Stimulated activated CD4-positive, alpha-beta T cell treated with anti-CD3 and anti-CD28 coated beads, Interleukin-4, amount 100 ng/mL, for 24 hours (primary cell): ENCODE measurements around the gene PCDHB9.
A peak's percentile ranks its signal among the peaks of the same experiment; 100 is the strongest.
"Not testable (repeated sequence)": the region's sequence is repeated elsewhere in the genome, so short reads cannot be mapped to it uniquely, and the experiment has no call there.

ENCODE experiments used
- DNase-seq: peaks from one replicate; pipeline ENCODE4 v3.0.0-alpha.2; 2020

The PCDHB9 gene

DNA sequence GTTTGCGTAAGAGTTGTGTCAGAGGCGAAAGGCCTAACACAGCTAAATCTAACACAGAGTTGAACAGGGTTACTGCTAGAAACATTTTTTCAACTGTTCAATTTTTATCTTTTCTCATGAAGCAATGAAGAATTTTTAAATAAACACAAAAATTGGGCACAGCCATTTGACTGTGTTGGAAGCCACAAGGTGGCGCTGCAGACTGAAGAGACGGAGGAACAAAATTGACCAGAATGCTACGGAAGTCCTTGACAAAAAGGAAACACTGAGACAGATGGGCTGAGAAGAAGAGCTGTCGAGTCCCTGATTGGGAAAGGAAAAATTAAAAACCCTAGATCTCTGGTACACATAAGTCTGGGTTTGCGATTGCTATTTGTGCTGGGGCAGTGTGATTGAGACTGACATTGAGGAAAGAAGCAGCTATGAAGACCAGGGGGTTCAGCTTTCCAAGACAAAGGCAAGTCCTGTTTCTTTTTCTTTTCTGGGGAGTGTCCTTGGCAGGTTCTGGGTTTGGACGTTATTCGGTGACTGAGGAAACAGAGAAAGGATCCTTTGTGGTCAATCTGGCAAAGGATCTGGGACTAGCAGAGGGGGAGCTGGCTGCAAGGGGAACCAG is at the start of gene PCDHB9:
TSS of gene PCDHB9 (plus strand) at position 265 of the 616 bp plus-strand sequence. CDS start at position 423, 158 bp downstream.
- peak; percentile 28 for DNase-seq

DNA sequence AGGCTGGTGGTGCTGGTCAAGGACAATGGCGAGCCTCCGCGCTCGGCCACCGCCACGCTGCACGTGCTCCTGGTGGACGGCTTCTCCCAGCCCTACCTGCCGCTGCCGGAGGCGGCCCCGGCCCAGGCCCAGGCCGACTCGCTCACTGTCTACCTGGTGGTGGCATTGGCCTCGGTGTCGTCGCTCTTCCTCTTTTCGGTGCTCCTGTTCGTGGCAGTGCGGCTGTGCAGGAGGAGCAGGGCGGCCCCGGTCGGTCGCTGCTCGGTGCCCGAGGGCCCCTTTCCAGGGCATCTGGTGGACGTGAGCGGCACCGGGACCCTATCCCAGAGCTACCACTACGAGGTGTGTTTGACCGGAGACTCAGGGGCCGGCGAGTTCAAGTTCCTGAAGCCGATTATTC is 49.6 kb upstream of the PCDHB9 start:
- DNase-seq: not testable (repeated sequence)

DNA sequence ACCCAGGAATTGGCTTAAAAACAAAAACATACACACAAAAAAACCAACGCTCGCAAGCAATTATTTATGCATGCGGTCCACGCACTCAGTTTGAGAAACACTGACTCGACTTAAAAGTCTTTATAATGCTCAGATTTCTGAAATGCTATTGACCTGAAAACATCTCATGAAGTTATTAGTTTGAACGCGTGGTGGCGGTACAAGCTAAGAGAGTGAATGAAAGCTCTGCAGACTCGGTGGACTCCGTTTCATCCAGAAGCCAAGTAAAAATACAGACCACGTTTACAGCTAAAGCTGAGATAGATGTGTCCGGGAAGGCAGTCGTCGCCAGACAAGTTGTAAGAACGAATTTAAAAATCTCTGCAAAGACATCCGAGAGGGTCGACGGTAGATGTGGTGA is 37.1 kb upstream of the PCDHB9 start, which contains the start of gene PCDHB6:
TSS of gene PCDHB6 (plus strand) at position 246 of the 400 bp plus-strand sequence. CDS start 201 bp downstream, outside the sequence.
- DNase-seq: no peak

DNA sequence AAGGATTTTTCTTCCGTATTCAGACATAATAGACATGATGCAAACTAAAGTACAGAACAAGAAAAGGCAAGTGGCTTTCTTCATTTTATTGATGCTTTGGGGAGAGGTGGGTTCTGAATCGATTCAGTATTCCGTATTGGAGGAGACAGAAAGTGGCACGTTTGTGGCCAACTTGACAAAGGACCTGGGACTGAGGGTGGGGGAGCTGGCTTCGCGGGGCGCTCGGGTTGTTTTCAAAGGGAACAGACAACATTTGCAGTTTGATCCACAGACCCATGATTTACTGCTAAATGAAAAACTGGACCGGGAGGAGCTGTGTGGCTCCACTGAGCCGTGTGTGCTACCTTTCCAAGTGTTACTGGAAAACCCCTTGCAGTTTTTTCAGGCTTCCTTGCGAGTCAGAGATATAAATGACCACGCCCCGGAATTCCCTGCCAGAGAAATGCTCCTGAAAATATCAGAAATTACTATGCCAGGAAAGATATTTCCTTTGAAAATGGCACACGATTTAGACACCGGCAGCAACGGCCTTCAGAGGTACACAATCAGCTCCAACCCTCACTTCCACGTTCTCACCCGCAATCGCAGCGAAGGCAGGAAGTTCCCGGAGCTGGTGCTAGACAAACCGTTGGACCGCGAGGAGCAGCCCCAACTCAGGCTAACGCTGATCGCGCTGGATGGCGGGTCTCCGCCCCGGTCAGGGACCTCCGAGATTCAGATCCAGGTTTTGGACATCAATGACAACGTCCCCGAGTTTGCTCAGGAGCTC is 36.6 kb upstream of the PCDHB9 start:
- no peak for DNase-seq

DNA sequence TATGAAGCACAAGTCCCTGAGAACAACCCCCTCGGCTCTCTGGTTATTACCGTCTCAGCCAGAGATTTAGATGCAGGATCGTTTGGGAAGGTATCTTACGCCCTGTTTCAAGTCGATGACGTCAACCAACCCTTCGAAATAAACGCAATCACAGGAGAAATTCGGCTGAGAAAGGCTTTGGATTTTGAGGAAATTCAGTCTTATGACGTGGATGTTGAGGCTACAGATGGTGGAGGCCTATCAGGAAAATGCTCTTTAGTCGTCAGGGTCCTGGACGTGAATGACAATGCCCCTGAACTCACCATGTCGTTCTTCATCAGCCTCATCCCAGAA is 36.0 kb upstream of the PCDHB9 start:
- DNase-seq: no peak

DNA sequence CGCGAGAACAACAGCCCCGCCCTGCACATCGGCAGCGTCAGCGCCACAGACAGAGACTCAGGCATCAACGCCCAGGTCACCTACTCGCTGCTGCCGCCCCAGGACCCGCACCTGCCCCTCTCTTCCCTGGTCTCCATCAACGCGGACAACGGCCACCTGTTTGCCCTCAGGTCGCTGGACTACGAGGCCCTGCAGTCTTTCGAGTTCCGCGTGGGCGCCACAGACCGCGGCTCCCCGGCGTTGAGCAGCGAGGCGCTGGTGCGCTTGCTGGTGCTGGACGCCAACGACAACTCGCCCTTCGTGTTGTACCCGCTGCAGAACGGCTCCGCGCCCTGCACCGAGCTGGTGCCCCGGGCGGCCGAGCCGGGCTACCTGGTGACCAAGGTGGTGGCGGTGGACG is 35.3 kb upstream of the PCDHB9 start:
- not testable (repeated sequence) for DNase-seq

DNA sequence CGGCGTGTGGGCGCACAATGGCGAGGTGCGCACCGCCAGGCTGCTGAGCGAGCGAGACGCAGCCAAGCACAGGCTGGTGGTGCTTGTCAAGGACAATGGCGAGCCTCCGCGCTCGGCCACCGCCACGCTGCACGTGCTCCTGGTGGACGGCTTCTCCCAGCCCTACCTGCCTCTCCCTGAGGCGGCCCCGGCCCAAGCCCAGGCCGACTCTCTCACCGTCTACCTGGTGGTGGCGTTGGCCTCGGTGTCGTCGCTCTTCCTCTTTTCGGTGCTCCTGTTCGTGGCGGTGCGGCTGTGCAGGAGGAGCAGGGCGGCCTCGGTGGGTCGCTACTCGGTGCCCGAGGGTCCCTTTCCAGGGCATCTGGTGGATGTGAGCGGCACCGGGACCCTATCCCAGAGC is 34.9 kb upstream of the PCDHB9 start:
- DNase-seq: not testable (repeated sequence)

DNA sequence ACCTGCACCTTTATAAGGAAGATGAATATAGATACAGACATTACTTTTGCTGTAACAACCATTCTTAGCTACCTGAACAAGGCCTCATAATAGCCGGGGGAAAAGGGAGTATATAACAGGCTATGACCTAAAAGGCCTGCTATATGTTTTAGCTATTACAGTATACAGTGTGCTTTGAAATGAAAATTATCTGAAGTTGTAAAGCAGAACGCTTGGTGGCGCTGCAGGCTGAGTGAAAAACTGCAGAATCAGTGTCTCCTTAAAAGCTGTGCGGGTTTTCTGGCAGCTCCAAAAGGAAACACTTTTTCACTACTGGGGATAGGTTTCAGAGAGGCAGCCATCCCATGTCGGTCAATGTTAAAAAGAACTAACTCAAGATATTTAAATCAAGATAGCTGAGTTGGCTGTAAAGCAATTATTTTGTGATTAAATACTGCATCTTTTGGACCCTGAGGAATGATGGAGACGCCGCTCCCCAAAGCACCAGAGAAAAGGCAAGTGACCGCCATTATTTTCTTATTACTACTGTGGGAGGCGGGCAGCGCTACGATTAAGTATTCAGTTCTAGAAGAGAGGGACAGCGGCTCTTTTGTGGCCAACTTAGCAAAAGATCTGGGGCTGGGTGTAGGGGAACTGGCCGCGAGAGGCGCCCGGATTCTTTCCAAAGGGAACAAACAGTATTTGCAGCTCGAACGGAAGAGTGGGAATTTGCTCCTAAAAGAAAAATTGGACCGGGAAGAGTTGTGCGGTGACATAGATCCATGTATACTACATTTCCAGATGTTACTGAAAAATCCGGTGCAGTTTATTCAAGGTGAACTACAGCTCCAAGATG is 31.2 kb upstream of the PCDHB9 start:
- no peak for DNase-seq

DNA sequence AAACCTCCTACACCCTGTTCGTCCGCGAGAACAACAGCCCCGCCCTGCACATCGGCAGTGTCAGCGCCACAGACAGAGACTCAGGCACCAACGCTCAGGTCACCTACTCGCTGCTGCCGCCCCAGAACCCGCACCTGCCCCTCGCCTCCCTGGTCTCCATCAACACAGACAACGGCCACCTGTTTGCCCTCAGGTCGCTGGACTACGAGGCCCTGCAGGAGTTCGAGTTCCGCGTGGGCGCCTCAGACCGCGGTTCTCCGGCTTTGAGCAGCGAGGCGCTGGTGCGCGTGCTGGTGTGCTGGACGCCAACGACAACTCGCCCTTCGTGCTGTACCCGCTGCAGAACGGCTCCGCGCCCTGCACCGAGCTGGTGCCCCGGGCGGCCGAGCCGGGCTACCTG is 29.6 kb upstream of the PCDHB9 start:
- not testable (repeated sequence) for DNase-seq

DNA sequence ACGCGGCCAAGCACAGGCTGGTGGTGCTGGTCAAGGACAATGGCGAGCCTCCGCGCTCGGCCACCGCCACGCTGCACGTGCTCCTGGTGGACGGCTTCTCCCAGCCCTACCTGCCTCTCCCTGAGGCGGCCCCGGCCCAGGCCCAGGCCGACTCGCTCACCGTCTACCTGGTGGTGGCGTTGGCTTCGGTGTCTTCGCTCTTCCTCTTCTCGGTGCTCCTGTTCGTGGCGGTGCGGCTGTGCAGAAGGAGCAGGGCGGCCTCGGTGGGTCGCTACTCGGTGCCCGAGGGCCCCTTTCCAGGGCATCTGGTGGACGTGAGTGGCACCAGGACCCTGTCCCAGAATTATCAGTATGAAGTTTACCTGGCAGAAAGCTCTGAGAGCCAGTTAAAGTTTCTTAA is 29.1 kb upstream of the PCDHB9 start:
- not testable (repeated sequence) for DNase-seq

DNA sequence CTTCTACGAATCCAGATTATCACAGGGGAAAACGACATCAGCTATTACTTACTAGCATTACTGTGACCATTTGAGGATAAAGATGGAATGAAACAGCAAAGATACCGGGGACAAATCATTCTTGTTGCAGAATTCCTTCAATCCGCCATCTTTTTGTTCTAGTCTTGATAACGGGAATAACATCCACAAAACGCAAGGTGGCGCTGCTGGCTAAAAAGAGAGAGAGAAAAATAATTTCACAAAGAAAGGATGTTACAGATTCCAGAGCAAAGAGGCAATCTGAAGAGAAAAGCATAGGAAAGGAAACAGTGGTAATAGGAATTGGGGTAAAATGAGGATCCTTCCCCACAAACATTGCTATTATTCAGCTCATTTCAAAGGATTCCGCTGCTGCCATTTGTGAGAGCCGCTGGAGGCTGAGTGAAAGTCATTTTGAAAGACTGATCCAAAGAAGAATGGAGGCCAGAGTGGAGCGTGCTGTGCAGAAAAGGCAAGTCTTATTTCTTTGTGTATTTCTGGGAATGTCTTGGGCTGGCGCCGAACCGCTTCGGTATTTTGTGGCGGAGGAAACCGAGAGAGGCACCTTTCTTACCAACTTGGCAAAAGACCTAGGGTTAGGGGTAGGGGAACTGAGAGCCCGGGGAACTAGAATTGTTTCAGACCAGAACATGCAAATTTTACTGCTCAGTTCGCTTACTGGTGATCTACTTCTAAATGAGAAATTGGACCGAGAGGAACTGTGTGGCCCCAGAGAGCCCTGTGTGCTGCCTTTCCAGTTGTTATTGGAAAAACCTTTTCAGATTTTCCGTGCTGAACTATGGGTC is 14.4 kb upstream of the PCDHB9 start, which contains the start of gene PCDHB7:
TSS of gene PCDHB7 (plus strand) at position 264 of the 824 bp plus-strand sequence. CDS start at position 456, 192 bp downstream.
- DNase-seq: peak; percentile 17

DNA sequence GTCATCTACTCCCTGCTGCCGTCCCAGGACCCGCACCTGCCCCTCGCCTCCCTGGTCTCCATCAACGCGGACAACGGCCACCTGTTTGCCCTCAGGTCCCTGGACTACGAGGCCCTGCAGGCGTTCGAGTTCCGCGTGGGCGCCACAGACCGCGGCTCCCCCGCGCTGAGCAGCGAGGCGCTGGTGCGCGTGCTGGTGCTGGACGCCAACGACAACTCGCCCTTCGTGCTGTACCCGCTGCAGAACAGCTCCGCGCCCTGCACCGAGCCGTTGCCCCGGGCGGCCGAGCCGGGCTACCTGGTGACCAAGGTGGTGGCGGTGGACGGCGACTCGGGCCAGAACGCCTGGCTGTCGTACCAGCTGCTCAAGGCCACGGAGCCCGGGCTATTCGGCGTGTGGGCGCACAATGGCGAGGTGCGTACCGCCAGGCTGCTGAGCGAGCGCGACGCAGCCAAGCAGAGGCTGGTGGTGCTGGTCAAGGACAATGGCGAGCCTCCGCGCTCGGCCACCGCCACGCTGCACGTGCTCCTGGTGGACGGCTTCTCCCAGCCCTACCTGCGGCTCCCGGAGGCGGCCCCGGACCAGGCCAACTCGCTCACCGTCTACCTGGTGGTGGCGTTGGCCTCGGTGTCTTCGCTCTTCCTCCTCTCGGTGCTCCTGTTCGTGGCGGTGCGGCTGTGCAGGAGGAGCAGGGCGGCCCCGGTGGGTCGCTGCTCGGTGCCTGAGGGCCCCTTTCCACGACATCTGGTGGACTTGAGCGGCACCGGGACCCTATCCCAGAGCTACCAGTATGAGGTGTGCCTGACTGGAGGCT is 12.5 kb upstream of the PCDHB9 start:
- DNase-seq: not testable (repeated sequence)

DNA sequence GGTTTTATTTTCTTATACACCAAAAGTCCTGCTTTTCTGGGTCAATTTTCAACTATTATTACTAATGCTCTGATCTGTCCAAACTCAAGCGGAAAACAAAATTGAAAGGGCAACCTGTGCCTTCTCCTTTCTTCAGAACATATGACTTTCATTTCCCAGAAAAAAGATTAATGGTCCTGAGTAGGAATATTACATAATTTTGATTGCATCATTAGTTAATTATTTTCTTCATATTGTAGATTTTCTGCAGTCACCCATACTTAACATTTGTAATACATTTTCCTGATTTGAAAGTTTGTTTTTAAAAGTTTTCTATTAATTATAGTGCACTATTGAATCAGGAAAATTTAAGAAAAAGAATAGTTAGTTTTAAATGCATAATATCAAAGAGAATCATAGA is 11.0 kb upstream of the PCDHB9 start:
- no peak for DNase-seq

DNA sequence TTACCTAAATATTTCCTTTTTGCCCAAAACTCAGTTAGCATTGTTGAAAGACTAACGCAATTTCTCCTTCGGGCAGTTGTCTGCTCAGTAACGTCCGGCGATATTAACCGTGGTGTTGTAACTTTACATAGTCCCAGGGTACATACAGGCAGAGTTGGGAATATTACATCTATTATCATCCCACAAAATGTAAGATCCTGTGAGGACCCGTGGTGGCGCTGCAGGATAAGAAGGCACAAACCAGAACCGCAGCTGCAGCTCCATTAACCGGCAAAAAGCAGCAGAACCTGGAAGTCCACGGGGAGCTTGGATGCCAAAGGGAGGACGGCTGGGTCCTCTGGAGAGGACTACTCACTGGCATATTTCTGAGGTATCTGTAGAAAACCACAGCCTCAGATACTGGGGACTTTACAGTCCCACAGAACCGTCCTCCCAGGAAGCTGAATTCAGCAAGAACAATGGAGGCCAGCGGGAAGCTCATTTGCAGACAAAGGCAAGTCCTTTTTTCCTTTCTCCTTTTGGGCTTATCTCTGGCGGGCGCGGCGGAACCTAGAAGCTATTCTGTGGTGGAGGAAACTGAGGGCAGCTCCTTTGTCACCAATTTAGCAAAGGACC is 9.3 kb upstream of the PCDHB9 start, which contains the start of gene PCDHB8:
TSS of gene PCDHB8 (plus strand) at position 214 of the 615 bp plus-strand sequence. CDS start at position 459, 245 bp downstream.
- not testable (repeated sequence) for DNase-seq

DNA sequence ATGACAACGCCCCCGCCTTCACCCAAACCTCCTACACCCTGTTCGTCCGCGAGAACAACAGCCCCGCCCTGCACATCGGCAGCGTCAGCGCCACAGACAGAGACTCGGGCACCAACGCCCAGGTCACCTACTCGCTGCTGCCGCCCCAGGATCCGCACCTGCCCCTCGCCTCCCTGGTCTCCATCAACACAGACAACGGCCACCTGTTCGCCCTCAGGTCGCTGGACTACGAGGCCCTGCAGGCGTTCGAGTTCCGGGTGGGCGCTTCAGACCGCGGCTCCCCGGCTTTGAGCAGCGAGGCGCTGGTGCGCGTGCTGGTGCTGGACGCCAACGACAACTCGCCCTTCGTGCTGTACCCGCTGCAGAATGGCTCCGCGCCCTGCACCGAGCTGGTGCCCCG is 7.6 kb upstream of the PCDHB9 start:
- not testable (repeated sequence) for DNase-seq

DNA sequence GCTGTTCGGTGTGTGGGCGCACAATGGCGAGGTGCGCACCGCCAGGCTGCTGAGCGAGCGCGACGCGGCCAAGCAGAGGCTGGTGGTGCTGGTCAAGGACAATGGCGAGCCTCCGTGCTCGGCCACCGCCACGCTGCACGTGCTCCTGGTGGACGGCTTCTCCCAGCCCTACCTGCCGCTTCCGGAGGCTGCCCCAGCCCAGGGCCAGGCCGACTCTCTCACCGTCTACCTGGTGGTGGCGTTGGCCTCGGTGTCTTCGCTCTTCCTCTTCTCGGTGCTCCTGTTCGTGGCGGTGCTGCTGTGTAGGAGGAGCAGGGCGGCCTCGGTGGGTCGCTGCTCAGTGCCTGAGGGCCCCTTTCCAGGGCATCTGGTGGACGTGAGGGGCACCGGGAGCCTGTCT is 7.1 kb upstream of the PCDHB9 start:
- not testable (repeated sequence) for DNase-seq

DNA sequence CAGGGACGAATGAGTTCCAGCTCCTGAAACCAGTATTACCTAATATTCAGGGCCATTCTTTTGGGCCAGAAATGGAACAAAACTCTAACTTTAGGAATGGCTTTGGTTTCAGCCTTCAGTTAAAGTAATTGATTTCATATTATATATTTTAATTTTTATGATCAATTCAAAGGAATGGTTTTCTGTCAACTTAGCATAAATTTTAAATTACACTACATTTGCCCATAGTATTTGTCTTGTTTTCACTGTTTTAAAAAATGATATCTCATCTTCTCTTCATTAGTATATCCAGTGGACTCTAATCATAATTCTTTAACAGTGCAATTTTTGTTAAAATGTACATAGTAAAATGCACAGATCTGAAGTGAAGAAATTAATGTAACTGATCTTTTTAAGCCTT is 6.6 kb upstream of the PCDHB9 start:
- DNase-seq: no peak

DNA sequence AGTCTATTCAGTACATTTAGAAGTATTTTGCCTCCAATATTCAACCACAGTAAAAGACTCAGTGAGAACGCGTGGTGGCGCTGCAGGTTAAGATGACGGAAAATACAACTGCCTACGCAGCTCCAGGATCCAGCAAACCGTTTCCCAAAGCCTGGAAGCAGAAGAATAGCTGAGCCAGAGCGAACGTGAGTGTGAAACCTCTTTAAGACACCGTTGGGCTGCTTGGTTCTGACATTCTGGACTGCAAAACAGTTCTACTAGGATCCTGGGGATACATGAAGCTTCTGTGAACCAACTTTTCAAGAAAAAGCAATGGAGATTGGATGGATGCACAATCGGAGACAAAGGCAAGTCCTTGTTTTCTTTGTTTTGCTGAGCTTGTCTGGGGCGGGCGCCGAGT is 4.7 kb upstream of the PCDHB9 start, which contains the start of gene PCDHB16:
TSS of gene PCDHB16 (plus strand) at position 140 of the 400 bp plus-strand sequence. CDS start at position 313, 173 bp downstream.
- no peak for DNase-seq

DNA sequence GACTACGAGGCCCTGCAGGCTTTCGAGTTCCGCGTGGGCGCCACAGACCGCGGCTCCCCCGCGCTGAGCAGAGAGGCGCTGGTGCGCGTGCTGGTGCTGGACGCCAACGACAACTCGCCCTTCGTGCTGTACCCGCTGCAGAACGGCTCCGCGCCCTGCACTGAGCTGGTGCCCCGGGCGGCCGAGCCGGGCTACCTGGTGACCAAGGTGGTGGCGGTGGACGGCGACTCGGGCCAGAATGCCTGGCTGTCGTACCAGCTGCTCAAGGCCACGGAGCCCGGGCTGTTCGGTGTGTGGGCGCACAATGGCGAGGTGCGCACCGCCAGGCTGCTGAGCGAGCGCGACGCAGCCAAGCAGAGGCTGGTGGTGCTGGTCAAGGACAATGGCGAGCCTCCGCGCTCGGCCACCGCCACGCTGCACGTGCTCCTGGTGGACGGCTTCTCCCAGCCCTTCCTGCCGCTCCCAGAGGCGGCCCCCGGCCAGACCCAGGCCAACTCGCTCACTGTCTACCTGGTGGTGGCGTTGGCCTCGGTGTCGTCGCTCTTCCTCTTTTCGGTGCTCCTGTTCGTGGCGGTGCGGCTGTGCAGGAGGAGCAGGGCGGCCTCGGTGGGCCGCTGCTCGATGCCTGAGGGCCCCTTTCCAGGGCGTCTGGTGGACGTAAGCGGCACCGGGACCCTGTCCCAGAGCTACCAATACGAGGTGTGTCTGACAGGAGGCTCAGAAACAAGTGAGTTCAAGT is 2.7 kb upstream of the PCDHB9 start:
- not testable (repeated sequence) for DNase-seq

DNA sequence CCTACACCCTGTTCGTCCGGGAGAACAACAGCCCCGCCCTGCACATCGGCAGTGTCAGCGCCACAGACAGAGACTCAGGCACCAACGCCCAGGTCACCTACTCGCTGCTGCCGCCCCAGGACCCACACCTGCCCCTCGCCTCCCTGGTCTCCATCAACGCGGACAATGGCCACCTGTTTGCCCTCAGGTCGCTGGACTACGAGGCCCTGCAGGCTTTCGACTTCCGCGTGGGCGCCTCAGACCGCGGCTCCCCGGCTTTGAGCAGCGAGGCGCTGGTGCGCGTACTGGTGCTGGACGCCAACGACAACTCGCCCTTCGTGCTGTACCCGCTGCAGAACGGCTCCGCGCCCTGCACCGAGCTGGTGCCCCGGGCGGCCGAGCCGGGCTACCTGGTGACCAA is 1.7 kb downstream of the PCDHB9 start:
- DNase-seq: not testable (repeated sequence)
